OCI-LY7 (cell line): ENCODE measurements around the gene SLC12A4. TPM values are rescaled to one million over a fixed set of nuclear protein-coding genes. Genes with fewer than 3 reads are reported as not detected.

Experiments
- BruUV-seq: library from RNA; stranded (reverse); fragments of 400-500 nt; replicated peaks from 2 replicates; lab custom pipeline; 2021; lab: Mats Ljungman, UMichigan
- CTCF ChIA-PET: fragments of 300-600 bp; sonication (Branson Sonifier 250); formaldehyde crosslinking; loops from one replicate; lab custom pipeline; 2022; ENCODE audit warnings: antibody characterized with exemption; ENCODE audit not compliant: unreplicated experiment; lab: Charles Lee
- POLR2A ChIA-PET: fragments of 300-600 bp; sonication (Branson Sonifier 250); formaldehyde crosslinking; loops from one replicate; lab custom pipeline; 2022; ENCODE audit warnings: antibody characterized with exemption; lab: Charles Lee
- DNase-seq: peaks from one replicate; pipeline ENCODE4 v3.0.0-alpha.2; 2015; ENCODE audit warnings: low spot score
- H2AFZ ChIP-seq: fragments of 200-600 bp; sonication (generic), shearing (Covaris generic); 2 replicates; pipeline ENCODE4 v1.6.1; 2014; ENCODE audit warnings: mild to moderate bottlenecking, antibody characterized with exemption, low read length, moderate library complexity
- H3K27ac ChIP-seq: fragments of 200-600 bp; sonication (generic); 2 replicates; pipeline ENCODE4 v1.5.1; 2014; ENCODE audit warnings: mixed run types, low read depth, mild to moderate bottlenecking, moderate library complexity, low read length, inconsistent platforms; ENCODE audit not compliant: poor library complexity, severe bottlenecking
- H3K36me3 ChIP-seq: fragments of 200-600 bp; sonication (generic); 2 replicates; pipeline ENCODE4 v1.6.1; 2014; ENCODE audit warnings: mild to moderate bottlenecking, antibody characterized with exemption, low read length, moderate library complexity, mixed read lengths; ENCODE audit not compliant: insufficient read depth
- H3K4me1 ChIP-seq: fragments of 200-600 bp; sonication (generic); 2 replicates; pipeline ENCODE4 v1.5.1; 2014; ENCODE audit warnings: mild to moderate bottlenecking, low read length; ENCODE audit not compliant: insufficient read depth, poor library complexity, severe bottlenecking
- H3K4me2 ChIP-seq: fragments of 200-600 bp; sonication (generic); 2 replicates; pipeline ENCODE4 v1.6.1; 2014; ENCODE audit warnings: mild to moderate bottlenecking, low read length
- H3K4me3 ChIP-seq: fragments of 200-600 bp; sonication (generic); 2 replicates; pipeline ENCODE4 v1.5.1; 2014; ENCODE audit warnings: mild to moderate bottlenecking, low read depth, low read length; ENCODE audit not compliant: poor library complexity, severe bottlenecking
- H3K79me2 ChIP-seq: fragments of 200-600 bp; sonication (generic); 2 replicates; pipeline ENCODE4 v1.6.1; 2016; ENCODE audit warnings: low read depth, mild to moderate bottlenecking, low read length, moderate library complexity, mixed read lengths; ENCODE audit not compliant: insufficient read depth
- H3K9me2 ChIP-seq: fragments of 200-600 bp; sonication (generic); 2 replicates; pipeline ENCODE4 v1.6.1; 2016; ENCODE audit warnings: mild to moderate bottlenecking, low read length, mixed read lengths; ENCODE audit not compliant: insufficient read depth
- H3K9me3 ChIP-seq: fragments of 200-600 bp; sonication (generic); 2 replicates; pipeline ENCODE4 v1.6.1; 2014; ENCODE audit warnings: mild to moderate bottlenecking, mixed run types, low read length, mixed read lengths
- H4K20me1 ChIP-seq: fragments of 200-600 bp; sonication (generic); 2 replicates; pipeline ENCODE4 v1.6.1; 2014; ENCODE audit warnings: mild to moderate bottlenecking, antibody characterized with exemption, low read length, moderate library complexity, mixed read lengths; ENCODE audit not compliant: insufficient read depth
- CTCF ChIP-seq: fragments of 200-600 bp; sonication (generic); conservative IDR thresholded peaks from 2 replicates; pipeline ENCODE4 v1.5.1; 2014; ENCODE audit warnings: mild to moderate bottlenecking, antibody characterized with exemption, low read length, moderate library complexity, mixed read lengths
- EZH2phosphoT487 ChIP-seq: fragments of 200-600 bp; sonication (generic); IDR thresholded peaks from 2 replicates; pipeline ENCODE4 v1.6.1; 2018; ENCODE audit warnings: low read depth, borderline replicate concordance, mild to moderate bottlenecking, mixed run types, antibody characterized with exemption, low read length, moderate library complexity, mixed read lengths
- intact Hi-C: fragments of 100-400 bp; cut with micrococcal nuclease; formaldehyde crosslinking; loops from one replicate; pipeline ENCODE4 v1.10.0; 2022; ENCODE audit not compliant: unreplicated experiment
- total RNA-seq, 2 experiments: library from RNA; depleted of rRNA in 1 of 2; stranded (reverse); fragments of >200 nt in 1 of 2; shearing (Covaris generic) in 1 of 2; gene quantifications; 2 replicates each; pipeline ENCODE4 v1.2.3, GENCODE V29; 2014 to 2022

The SLC12A4 gene
- total RNA-seq, 2 experiments from 2014 or later: 8.3 to 16.7 TPM

- POLR2A ChIA-PET: interaction anchor here (0.5 to 1.1 kb wide), 5 partner anchors 20 to 252 kb away, joined by 3 to 6 read pairs (median 3); no protein-coding TSS in a partner anchor
Observed at GRCh38 chr16:67965668-67966548, 2.5 kb downstream of the SLC12A4 start.

GRCh38 chr16:67964477-67965131, 3.8 kb downstream of the SLC12A4 start:
- intact Hi-C loops: no loop called here
- ChIA-PET CTCF (no interaction called here), POLR2A (interaction anchor here (0.8 kb wide), 1 partner anchor 157 kb away, joined by 5 read pairs; no protein-coding TSS in a partner anchor)

More at GRCh38 chr16:67965668-67966548, 2.5 kb downstream of the SLC12A4 start:
- TF ChIP-seq CTCF (no peak), EZH2phosphoT487 (no peak)
- H3K9me2 ChIP-seq: no peaks in the 10 kb centered on the region
- H3K79me2 ChIP-seq: no peaks in the 10 kb centered on the region
- intact Hi-C loops: no loop called here
- H3K4me1 ChIP-seq: peaks cover 34% of the 10 kb centered on the region
- no TSS peak for BruUV-seq
- no peak overlapping the region for H3K27ac ChIP-seq
- H3K9me3 ChIP-seq: no peaks in the 10 kb centered on the region
- H2AFZ ChIP-seq: no peak overlapping the region
- 0 out of 2 replicates have a peak overlapping the region, but pooled peaks have one; percentile 8 for H3K4me2 ChIP-seq
- H3K36me3 ChIP-seq: no peaks in the 10 kb centered on the region
- no peak for DNase-seq
- H3K4me3 ChIP-seq: no peak overlapping the region
- no peaks in the 10 kb centered on the region for H4K20me1 ChIP-seq
- CTCF ChIA-PET: interaction anchor here (0.5 kb wide), 2 partner anchors 33 to 138 kb away, joined by 3 to 6 read pairs; no protein-coding TSS in a partner anchor

More at GRCh38 chr16:67964477-67965131, 3.8 kb downstream of the SLC12A4 start:
- H3K4me2 ChIP-seq: no peak overlapping the region
- DNase-seq: no peak
- no peak for TF ChIP-seq EZH2phosphoT487
- no peak for TF ChIP-seq CTCF
- H3K4me3 ChIP-seq: no peak overlapping the region
- no TSS peak for BruUV-seq
- H2AFZ ChIP-seq: no peak overlapping the region
- no peaks in the 10 kb centered on the region for H3K36me3 ChIP-seq
- no peaks in the 10 kb centered on the region for H4K20me1 ChIP-seq
- no peak overlapping the region for H3K27ac ChIP-seq
- H3K9me3 ChIP-seq: no peaks in the 10 kb centered on the region
- H3K4me1 ChIP-seq: peaks cover 34% of the 10 kb centered on the region
- H3K79me2 ChIP-seq: no peaks in the 10 kb centered on the region
- H3K9me2 ChIP-seq: no peaks in the 10 kb centered on the region
